CD8-positive, alpha-beta memory T cell (primary cell): ENCODE results near the gene ECSIT. TPM values are rescaled to one million over a fixed set of nuclear protein-coding genes. Genes with fewer than 3 reads are reported as not detected.

ENCODE experiments used
- CTCF ChIA-PET: fragments of 350-600 bp; sonication (Branson Sonifier 250); formaldehyde crosslinking; loops from one replicate; lab custom pipeline; 2021; ENCODE audit warnings: antibody characterized with exemption; lab: Charles Lee
- POLR2A ChIA-PET: fragments of 350-600 bp; sonication (Branson Sonifier 250); formaldehyde crosslinking; loops from one replicate; lab custom pipeline; 2021; ENCODE audit warnings: antibody characterized with exemption; lab: Charles Lee
- DNase-seq, 5 donors: peaks; one replicate each; pipeline versions ENCODE4 v3.0.0 to v3.0.0-alpha.2; 2020 to 2022; ENCODE audit warnings: mixed read lengths in 1 of 5
- H3K27ac ChIP-seq: one replicate; pipeline ENCODE4 v1.7.0; 2013; ENCODE audit warnings: low read depth, mild to moderate bottlenecking, low read length, moderate library complexity
- H3K27me3 ChIP-seq: 2 replicates; pipeline ENCODE4 v1.7.0; 2013; ENCODE audit warnings: low read length, mild to moderate bottlenecking; ENCODE audit not compliant: insufficient read depth, poor library complexity, severe bottlenecking
- H3K36me3 ChIP-seq: 2 replicates; pipeline ENCODE4 v1.7.0; 2013; ENCODE audit warnings: mild to moderate bottlenecking, low read length, moderate library complexity; ENCODE audit not compliant: insufficient read depth
- H3K4me1 ChIP-seq: 2 replicates; pipeline ENCODE4 v1.7.0; 2013; ENCODE audit warnings: mild to moderate bottlenecking, low read length, moderate library complexity; ENCODE audit not compliant: insufficient read depth
- H3K4me3 ChIP-seq: 2 replicates; pipeline ENCODE4 v1.7.0; 2013; ENCODE audit warnings: mild to moderate bottlenecking, low read length
- H3K9me3 ChIP-seq: 2 replicates; pipeline ENCODE4 v1.7.0; 2013; ENCODE audit warnings: mild to moderate bottlenecking, low read length
- H3K27ac Mint-ChIP-seq, 8 donors: one replicate each; pipeline ENCODE4 v1.8.0; 2020 to 2021; ENCODE audit warnings: mixed read lengths in 8 of 8, mild to moderate bottlenecking in 6 of 8, inconsistent platforms in 3 of 8, moderate library complexity in 3 of 8
- H3K27me3 Mint-ChIP-seq, 2 donors: one replicate each; pipeline ENCODE4 v1.8.0; 2020 to 2021; ENCODE audit warnings: mixed read lengths in 2 of 2, mild to moderate bottlenecking in 1 of 2, moderate library complexity in 1 of 2
- H3K36me3 Mint-ChIP-seq, 3 donors: one replicate each; pipeline ENCODE4 v1.8.0; 2020 to 2021; ENCODE audit warnings: mixed read lengths in 3 of 3, inconsistent platforms in 1 of 3, mild to moderate bottlenecking in 1 of 3
- H3K4me1 Mint-ChIP-seq, 3 donors: one replicate each; pipeline ENCODE4 v1.8.0; 2020 to 2021; ENCODE audit warnings: mixed read lengths in 3 of 3, inconsistent platforms in 1 of 3, mild to moderate bottlenecking in 1 of 3
- H3K4me3 Mint-ChIP-seq, 7 donors: one replicate each; pipeline ENCODE4 v1.8.0; 2020 to 2021; ENCODE audit warnings: mixed read lengths in 7 of 7, mild to moderate bottlenecking in 6 of 7, moderate library complexity in 4 of 7, inconsistent platforms in 2 of 7
- H3K9me3 Mint-ChIP-seq, 5 donors: one replicate each; pipeline ENCODE4 v1.8.0; 2020 to 2022; ENCODE audit warnings: mixed read lengths in 5 of 5, mild to moderate bottlenecking in 3 of 5, moderate library complexity in 2 of 5, inconsistent platforms in 1 of 5
- polyA plus RNA-seq: library from polyadenylated mRNA; unstranded; fragments of 300-500 nt; fragmentation: Illumina TruSeq; gene quantifications from one replicate; pipeline ENCODE4 v1.2.3, GENCODE V29; 2021
- total RNA-seq, 2 experiments: library from RNA; stranded (reverse); gene quantifications; one replicate each; pipeline ENCODE4 v1.2.3, GENCODE V29; 2021

The ECSIT gene
- total and polyA plus RNA-seq, 3 experiments from 2014 or later = 31.4 to 61.0 (median 59.6) TPM

- no peaks in the 10 kb centered on the region for H3K4me1 ChIP-seq
- Mint-ChIP-seq H3K9me3 (no peaks in the 10 kb centered on the region), H3K27me3 (no peaks in the 10 kb centered on the region), H3K4me1 (peaks cover 3 to 5% (median 4%) of the 10 kb centered on the region in 3 donors), H3K27ac (peak overlapping the region in 1 of 8 donors; percentile 27), H3K4me3 (no peak overlapping the region), H3K36me3 (peaks cover 0 to 58% (median 9%) of the 10 kb centered on the region in 3 donors)
- no peaks in the 10 kb centered on the region for H3K36me3 ChIP-seq
- no peak for DNase-seq
- H3K27me3 ChIP-seq = no peaks in the 10 kb centered on the region
- ChIA-PET POLR2A (no interaction called here), CTCF (interaction anchor here (1.1 kb wide), 1 partner anchor 91 kb away, joined by 3 read pairs; no protein-coding TSS in a partner anchor)
- H3K27ac ChIP-seq = no peak overlapping the region
- no peak overlapping the region for H3K4me3 ChIP-seq
- no peaks in the 10 kb centered on the region for H3K9me3 ChIP-seq
Observed at GRCh38 chr19:11495481-11495880, 33.5 kb downstream of the ECSIT start.

GRCh38 chr19:11494634-11495285 is 34.2 kb downstream of the ECSIT start:
- H3K27ac ChIP-seq = no peak overlapping the region
- Mint-ChIP-seq H3K4me1 (peaks cover 0 to under 1% (median 0%) of the 10 kb centered on the region in 3 donors), H3K4me3 (no peak overlapping the region), H3K36me3 (peaks cover 0 to 59% (median 7%) of the 10 kb centered on the region in 3 donors), H3K27me3 (no peaks in the 10 kb centered on the region), H3K27ac (peak overlapping the region in 2 of 8 donors; percentile 76 to 77), H3K9me3 (no peaks in the 10 kb centered on the region)
- no peaks in the 10 kb centered on the region for H3K27me3 ChIP-seq
- no peak overlapping the region for H3K4me3 ChIP-seq
- DNase-seq = no peak
- ChIA-PET POLR2A (no interaction called here), CTCF (interaction anchor here (1.1 to 1.4 kb wide), 2 partner anchors 12 to 91 kb away, joined by 3 read pairs; no protein-coding TSS in a partner anchor)
- no peaks in the 10 kb centered on the region for H3K36me3 ChIP-seq
- no peaks in the 10 kb centered on the region for H3K4me1 ChIP-seq
- no peaks in the 10 kb centered on the region for H3K9me3 ChIP-seq

- no peak for DNase-seq
- H3K27ac ChIP-seq = no peak overlapping the region
- Mint-ChIP-seq H3K36me3 (peaks cover 0 to 49% (median 8%) of the 10 kb centered on the region in 3 donors), H3K9me3 (no peaks in the 10 kb centered on the region), H3K27me3 (no peaks in the 10 kb centered on the region), H3K4me1 (no peaks in the 10 kb centered on the region), H3K27ac (no peak overlapping the region), H3K4me3 (no peak overlapping the region)
- no peaks in the 10 kb centered on the region for H3K4me1 ChIP-seq
- POLR2A ChIA-PET = no interaction called here
- H3K9me3 ChIP-seq = no peaks in the 10 kb centered on the region
- CTCF ChIA-PET = no interaction called here
- no peak overlapping the region for H3K4me3 ChIP-seq
- no peaks in the 10 kb centered on the region for H3K36me3 ChIP-seq
- no peaks in the 10 kb centered on the region for H3K27me3 ChIP-seq
Observed at GRCh38 chr19:11489378-11489777, 39.6 kb downstream of the ECSIT start.

- DNase-seq = no peak
- Histone ChIP-seq H3K4me3 (no peak overlapping the region), H3K4me1 (peaks cover 14% of the 10 kb centered on the region), H3K9me3 (no peaks in the 10 kb centered on the region), H3K36me3 (no peaks in the 10 kb centered on the region), H3K27me3 (peaks cover 6% of the 10 kb centered on the region), H3K27ac (no peak overlapping the region)
- Mint-ChIP-seq H3K27ac (no peak overlapping the region), H3K36me3 (peaks cover 0 to 40% (median 8%) of the 10 kb centered on the region in 3 donors), H3K9me3 (no peaks in the 10 kb centered on the region), H3K4me1 (peaks cover 8 to 17% (median 12%) of the 10 kb centered on the region in 3 donors), H3K27me3 (peaks cover 4 to 11% of the 10 kb centered on the region in 2 donors), H3K4me3 (no peak overlapping the region)
- ChIA-PET CTCF (interaction anchor here (2.7 kb wide), 1 partner anchor 106 kb away, joined by 10 read pairs; no protein-coding TSS in a partner anchor), POLR2A (interaction anchor here (0.6 kb wide), 1 partner anchor 26 kb away, joined by 3 read pairs; no protein-coding TSS in a partner anchor)
Observed at GRCh38 chr19:11486661-11487503, 42.1 kb downstream of the ECSIT start.

GRCh38 chr19:11485245-11485837 is 43.6 kb downstream of the ECSIT start:
- Mint-ChIP-seq H3K27ac (no peak overlapping the region), H3K36me3 (peaks cover 0 to 30% (median 3%) of the 10 kb centered on the region in 3 donors), H3K27me3 (peaks cover 14 to 19% of the 10 kb centered on the region in 2 donors), H3K9me3 (no peaks in the 10 kb centered on the region), H3K4me1 (peaks cover 15 to 25% (median 22%) of the 10 kb centered on the region in 3 donors), H3K4me3 (no peak overlapping the region)
- peaks cover 15% of the 10 kb centered on the region for H3K27me3 ChIP-seq
- H3K36me3 ChIP-seq = no peaks in the 10 kb centered on the region
- H3K27ac ChIP-seq = no peak overlapping the region
- ChIA-PET POLR2A (interaction anchor here (0.6 kb wide), 1 partner anchor 1711 kb away, joined by 3 read pairs; no protein-coding TSS in a partner anchor), CTCF (interaction anchor here (1.0 to 2.7 kb wide), 2 partner anchors 30 to 104 kb away, joined by 3 to 10 read pairs; no protein-coding TSS in a partner anchor)
- no peak overlapping the region for H3K4me3 ChIP-seq
- peaks cover 23% of the 10 kb centered on the region for H3K4me1 ChIP-seq
- no peaks in the 10 kb centered on the region for H3K9me3 ChIP-seq
- no peak for DNase-seq

GRCh38 chr19:11483366-11484111 is 45.4 kb downstream of the ECSIT start:
- Mint-ChIP-seq H3K9me3 (no peaks in the 10 kb centered on the region), H3K4me1 (peaks cover 19 to 26% (median 25%) of the 10 kb centered on the region in 3 donors), H3K27me3 (peaks cover 21 to 26% of the 10 kb centered on the region in 2 donors), H3K36me3 (peaks cover 0 to 19% (median 1%) of the 10 kb centered on the region in 3 donors), H3K27ac (no peak overlapping the region), H3K4me3 (peak overlapping the region in 1 of 7 donors; percentile 20)
- peaks cover 15% of the 10 kb centered on the region for H3K27me3 ChIP-seq
- H3K36me3 ChIP-seq = no peaks in the 10 kb centered on the region
- CTCF ChIA-PET = interaction anchor here (1.0 to 3.3 kb wide), 16 partner anchors 8 to 357 kb away, joined by 3 to 35 read pairs (median 6); partner anchors contain the start of genes CCDC159, ECSIT, EPOR and SWSAP1
- H3K9me3 ChIP-seq = no peaks in the 10 kb centered on the region
- no peak overlapping the region for H3K4me3 ChIP-seq
- DNase-seq = no peak
- H3K27ac ChIP-seq = no peak overlapping the region
- POLR2A ChIA-PET = interaction anchor here (1.1 to 1.7 kb wide), 3 partner anchors 48 to 108 kb away, joined by 3 to 9 read pairs (median 5); partner anchors contain the start of gene PRKCSH
- peaks cover 23% of the 10 kb centered on the region for H3K4me1 ChIP-seq
